Measurements from ENCODE around the gene GLRX5. TPM values are rescaled to one million over a fixed set of nuclear protein-coding genes. Genes with fewer than 3 reads are reported as not detected.

Gene GLRX5
- 62.2 and 64.0 TPM in 2 replicates for total RNA-seq (2021)
- long read RNA-seq, partial matches to known transcripts: 1 of 4 reads
- long read RNA-seq, other reads (novel, unspliced or antisense): 3 of 4 reads

DNA sequence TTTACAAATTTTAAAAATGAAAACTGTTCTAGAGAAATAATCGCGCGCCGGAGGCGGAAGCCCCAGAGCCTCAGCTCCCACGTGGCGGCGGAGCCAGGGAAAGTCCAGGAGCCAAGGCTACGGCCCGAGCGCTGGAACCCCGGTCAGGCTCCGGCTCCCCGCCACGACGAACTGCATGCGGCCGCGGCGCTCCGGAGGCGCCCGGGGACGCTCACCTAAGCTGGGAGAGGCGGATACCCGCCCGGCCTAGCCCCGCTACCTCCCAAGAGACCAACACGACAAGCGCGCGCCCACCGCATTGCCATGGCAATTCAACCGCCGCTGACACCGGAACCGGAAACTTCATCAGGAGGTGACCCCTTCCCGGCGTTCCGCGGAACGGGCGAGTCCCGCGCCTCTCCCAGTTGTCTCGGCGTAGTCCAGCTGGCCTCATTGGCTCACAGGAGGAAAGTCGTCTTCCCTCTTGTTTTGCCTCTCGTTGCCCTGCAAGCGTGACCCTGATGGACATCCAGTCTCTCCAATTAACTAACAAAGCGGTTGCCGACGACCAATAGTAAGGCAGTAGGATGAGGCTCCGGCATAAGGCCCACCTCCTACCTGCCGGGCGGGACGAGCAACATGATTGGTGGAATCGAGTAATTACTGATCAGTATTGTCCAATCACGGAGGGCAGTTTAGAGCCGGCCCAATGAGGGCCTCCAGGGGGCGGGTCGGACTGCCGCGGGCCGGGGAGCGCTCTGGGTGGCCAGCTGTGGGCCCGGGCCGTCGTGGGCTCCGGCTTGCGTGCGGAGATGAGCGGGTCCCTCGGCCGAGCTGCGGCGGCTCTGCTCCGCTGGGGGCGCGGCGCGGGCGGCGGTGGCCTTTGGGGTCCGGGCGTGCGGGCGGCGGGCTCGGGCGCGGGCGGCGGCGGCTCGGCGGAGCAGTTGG lies at the start of gene GLRX5:
Gene GLRX5 (plus strand): TSS at position 752 of the 927 bp plus-strand sequence. CDS start 40 bp downstream, at position 792.
- Histone ChIP-seq H3K23me2 (ENCODE audit: insufficient read length, low read depth, low read length, poor library complexity, severe bottlenecking) (peaks cover 9% of the 10 kb centered on the region), H3K9ac (ENCODE audit: extremely low read depth, insufficient read length, low read length) (peak within 1 kb of the TSS; percentile 79), H3K9me3 (ENCODE audit: control insufficient read depth, low read depth, low read length) (no peaks in the 10 kb centered on the region), H2AK5ac (ENCODE audit: insufficient read length, low read length) (no peak within 1 kb of the TSS), H3K18ac (ENCODE audit: insufficient read length, low read depth, low read length) (peak within 1 kb of the TSS; percentile 52), H3T11ph (ENCODE audit: low read length) (no peak within 1 kb of the TSS), H3K4ac (ENCODE audit: low read depth, low read length) (no peak within 1 kb of the TSS), H2BK20ac (ENCODE audit: low read depth, low read length, poor library complexity, severe bottlenecking) (no peak within 1 kb of the TSS), H3K27me3 (ENCODE audit: insufficient read depth, low read length) (no peaks in the 10 kb centered on the region), H4K91ac (ENCODE audit: insufficient read length, low read depth, low read length) (no peak within 1 kb of the TSS), H3K79me1 (ENCODE audit: insufficient read depth, low read depth, low read length, poor library complexity, severe bottlenecking) (peaks cover 4% of the 10 kb centered on the region), H4K8ac (replicated peaks; ENCODE audit: insufficient read length, low read depth, low read length) (no peak within 1 kb of the TSS), H3K14ac (ENCODE audit: insufficient read depth, low read length) (peak within 1 kb of the TSS; percentile 74), H2AFZ (ENCODE audit: low read length) (no peak within 1 kb of the TSS), H4K5ac (ENCODE audit: insufficient read length, low read depth, low read length) (no peak within 1 kb of the TSS), H3K27ac (ENCODE audit: insufficient read length, low read depth, low read length) (no peak within 1 kb of the TSS), H2BK12ac (ENCODE audit: insufficient read length, low read depth, low read length) (no peak within 1 kb of the TSS), H2BK5ac (ENCODE audit: insufficient read length, low read length) (no peak within 1 kb of the TSS), H3K56ac (ENCODE audit: insufficient read length, low read depth, low read length) (no peak within 1 kb of the TSS), H2BK15ac (ENCODE audit: low read depth, low read length) (no peak within 1 kb of the TSS), H2BK120ac (ENCODE audit: low read depth, low read length, poor library complexity, severe bottlenecking) (no peak within 1 kb of the TSS), H3K79me2 (ENCODE audit: insufficient read depth, low read length) (peaks cover 54% of the 10 kb centered on the region), H3K4me2 (ENCODE audit: insufficient read depth, insufficient read length, low read length) (peak within 1 kb of the TSS; percentile 93), H4K20me1 (ENCODE audit: control insufficient read depth, insufficient read depth, insufficient read length) (peaks cover 2% of the 10 kb centered on the region), H3K23ac (ENCODE audit: insufficient read length, low read depth, low read length) (no peak within 1 kb of the TSS), H3K4me1 (ENCODE audit: insufficient read depth, low read length) (0 out of 2 replicates have a peak, but pooled peaks cover 2% of the 10 kb centered on the region)
- peaks cover 38 to 48% of the 10 kb centered on the region in 2 experiments for H3K4me1 Mint-ChIP-seq
- H3K36me3 Mint-ChIP-seq (ENCODE audit: insufficient read depth in 1 of 3, low read depth in 3 of 3): peaks cover 12 to 22% (median 21%) of the 10 kb centered on the region in 3 experiments; a peak in 6 of 7 replicates
- peak within 1 kb of the TSS; percentile 87 to 98 (median 96) for H3K27ac Mint-ChIP-seq
- H3K27me3 Mint-ChIP-seq (ENCODE audit: low read depth): peaks cover 6% of the 10 kb centered on the region
- peak within 1 kb of the TSS; percentile 95 to 99 for H3K4me3 Mint-ChIP-seq
- peak; percentile 99 for DNase-seq
- H3K9me3 Mint-ChIP-seq: no peaks in the 10 kb centered on the region; a peak in 1 of 5 replicates
- TF ChIP-seq, protein P1, sequence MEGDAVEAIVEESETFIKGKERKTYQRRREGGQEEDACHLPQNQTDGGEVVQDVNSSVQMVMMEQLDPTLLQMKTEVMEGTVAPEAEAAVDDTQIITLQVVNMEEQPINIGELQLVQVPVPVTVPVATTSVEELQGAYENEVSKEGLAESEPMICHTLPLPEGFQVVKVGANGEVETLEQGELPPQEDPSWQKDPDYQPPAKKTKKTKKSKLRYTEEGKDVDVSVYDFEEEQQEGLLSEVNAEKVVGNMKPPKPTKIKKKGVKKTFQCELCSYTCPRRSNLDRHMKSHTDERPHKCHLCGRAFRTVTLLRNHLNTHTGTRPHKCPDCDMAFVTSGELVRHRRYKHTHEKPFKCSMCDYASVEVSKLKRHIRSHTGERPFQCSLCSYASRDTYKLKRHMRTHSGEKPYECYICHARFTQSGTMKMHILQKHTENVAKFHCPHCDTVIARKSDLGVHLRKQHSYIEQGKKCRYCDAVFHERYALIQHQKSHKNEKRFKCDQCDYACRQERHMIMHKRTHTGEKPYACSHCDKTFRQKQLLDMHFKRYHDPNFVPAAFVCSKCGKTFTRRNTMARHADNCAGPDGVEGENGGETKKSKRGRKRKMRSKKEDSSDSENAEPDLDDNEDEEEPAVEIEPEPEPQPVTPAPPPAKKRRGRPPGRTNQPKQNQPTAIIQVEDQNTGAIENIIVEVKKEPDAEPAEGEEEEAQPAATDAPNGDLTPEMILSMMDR (conservative IDR thresholded peaks at IDR 0.05): no peak
- no CpG with 5 or more reads among the region's 97 CpGs for WGBS (ENCODE audit: extremely low coverage, insufficient read length, low lambda C conversion rate)
